Measurements from ENCODE around the gene AAMP.

Gene AAMP

DNA sequence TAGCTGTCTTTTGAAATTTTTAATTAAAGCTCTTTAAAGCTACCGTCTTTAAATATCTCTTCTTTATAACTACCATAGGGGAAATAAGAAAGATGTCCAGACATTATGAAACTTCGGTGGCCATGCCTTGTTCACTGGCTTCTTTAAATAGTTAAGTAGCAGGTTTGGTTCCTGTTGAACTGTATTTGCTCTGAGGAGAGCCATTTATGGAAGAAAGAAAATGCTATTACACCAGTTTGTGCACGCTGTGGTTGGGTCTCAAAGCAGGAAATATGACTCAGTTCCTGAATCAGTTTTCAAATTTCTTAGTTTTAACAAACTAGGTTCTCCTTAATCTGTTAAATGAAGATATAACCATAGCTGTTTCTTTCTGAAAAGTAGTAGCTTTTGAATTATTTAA lies 40.7 kb downstream of the AAMP start:
- no peak for FAIRE-seq

DNA sequence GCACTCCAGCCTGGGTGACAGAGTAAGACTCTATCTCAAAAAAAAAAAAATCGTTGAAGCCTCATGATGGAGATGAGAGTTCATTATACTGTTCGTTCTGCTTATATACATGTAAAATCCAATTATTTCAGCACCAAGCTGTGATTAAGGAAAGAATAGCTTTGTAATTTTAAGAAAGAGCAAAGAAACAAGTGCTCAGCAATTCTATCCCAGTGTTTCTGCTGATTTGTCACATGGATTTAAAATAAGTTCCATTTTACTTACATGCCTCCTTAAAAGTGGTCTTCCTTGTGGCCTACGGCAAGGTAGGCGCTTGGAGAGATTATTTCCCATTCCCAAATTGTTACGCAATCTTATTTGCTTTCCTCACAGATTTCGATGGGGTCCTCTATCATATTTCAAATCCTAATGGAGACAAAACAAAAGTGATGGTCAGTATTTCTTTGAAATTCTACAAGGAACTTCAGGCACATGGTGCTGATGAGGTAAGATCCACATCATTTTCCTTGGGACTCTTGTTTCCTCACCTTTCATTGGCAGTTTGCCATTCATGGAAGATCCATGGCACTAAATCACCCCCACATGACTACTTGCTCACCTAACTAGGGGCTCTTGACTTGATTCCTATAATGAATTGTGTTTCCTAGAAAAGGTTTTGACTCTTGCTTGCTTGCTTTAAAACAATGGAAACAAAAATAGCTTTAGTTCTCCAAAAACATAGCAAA lies 41.4 kb downstream of the AAMP start:
- DNase-seq (ENCODE audit: insufficient read length, low spot score) (no peak), FAIRE-seq (no peak)

More for the DNA sequence above, 40.7 kb downstream of the AAMP start:
- DNase-seq (ENCODE audit: insufficient read length, low spot score), result peak; percentile 45

DNA sequence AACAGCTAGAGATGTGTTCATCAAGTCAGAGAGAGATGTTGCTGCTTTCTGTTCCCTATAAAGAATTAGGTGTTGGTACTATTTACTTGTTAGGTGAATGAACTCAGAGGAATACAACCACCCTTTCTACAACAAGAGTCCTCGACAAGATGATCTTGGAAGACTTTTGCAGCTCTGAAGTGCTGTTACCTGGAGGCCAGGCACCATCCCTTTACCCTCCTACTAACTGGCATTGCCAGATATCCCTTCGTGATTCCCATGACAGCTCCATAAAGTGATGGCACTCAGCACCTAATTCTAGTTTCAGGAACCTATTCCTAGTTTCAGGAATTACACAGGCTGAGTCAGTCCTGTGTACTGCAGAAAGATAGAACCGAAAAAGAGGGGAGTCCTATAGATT lies 43.0 kb downstream of the AAMP start:
- DNase-seq (ENCODE audit: insufficient read length, low spot score) (no peak), FAIRE-seq (no peak)

DNA sequence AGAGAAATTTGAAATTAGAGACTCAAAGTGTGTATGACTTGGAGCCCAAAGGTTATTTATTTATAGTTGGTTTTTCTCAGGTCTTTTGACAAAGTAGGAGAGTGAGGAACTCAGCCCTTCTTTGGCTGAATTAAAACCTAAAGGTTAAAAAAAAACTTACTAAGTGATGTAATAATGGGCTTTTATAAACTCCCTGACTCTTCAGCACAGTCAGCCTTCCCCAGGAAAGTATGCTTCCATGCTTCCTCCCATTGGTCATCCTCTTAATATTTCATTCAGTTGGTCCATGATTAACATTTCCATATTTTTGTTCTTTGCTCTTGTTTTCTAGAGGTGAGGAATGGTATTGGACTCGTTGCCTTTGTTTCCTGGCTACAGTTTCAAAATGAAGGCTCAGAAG lies 45.8 kb downstream of the AAMP start:
- FAIRE-seq, result no peak
- no peak for DNase-seq (ENCODE audit: insufficient read length, low spot score)

DNA sequence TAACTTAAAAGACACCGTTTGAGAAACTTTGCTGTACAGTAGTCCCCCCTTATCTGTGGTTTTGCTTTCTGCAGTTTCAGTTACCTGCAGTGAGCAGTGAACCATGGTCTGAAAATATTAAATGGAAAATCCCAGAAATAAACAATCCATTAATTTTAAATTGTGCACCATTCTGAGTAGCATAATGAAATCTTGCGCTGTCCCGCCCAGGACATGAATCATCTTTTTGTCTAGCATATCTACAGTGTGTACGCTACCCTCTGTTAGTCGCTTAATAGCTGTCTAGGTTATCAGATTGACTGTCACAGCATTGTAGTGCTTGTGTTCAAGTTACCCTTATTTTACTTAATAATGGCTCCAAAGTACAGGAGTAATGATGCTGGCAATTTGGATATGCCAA lies 46.9 kb downstream of the AAMP start:
- DNase-seq (ENCODE audit: insufficient read length, low spot score) (no peak), FAIRE-seq (no peak)

DNA sequence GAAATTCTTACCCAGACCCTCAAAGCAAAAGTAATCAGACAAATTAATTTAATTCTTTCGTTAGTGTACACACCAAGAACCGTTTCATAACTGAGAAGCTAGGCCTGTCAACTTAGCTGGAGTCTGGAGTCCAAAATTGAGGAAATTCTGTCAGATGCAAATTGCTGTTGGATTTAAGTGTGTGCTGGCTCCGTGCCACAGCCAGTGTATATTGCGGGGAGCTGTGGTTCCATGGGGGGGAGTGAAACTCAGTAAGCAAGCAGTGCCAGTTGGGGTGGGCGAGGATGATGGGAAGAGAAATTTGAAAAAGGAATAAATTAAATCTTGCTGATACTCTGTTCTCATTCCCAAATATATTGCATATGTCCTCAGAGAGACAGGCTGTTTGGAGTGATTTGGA lies 48.9 kb downstream of the AAMP start:
- no peak for FAIRE-seq
- DNase-seq (ENCODE audit: insufficient read length, low spot score), result no peak

DNA sequence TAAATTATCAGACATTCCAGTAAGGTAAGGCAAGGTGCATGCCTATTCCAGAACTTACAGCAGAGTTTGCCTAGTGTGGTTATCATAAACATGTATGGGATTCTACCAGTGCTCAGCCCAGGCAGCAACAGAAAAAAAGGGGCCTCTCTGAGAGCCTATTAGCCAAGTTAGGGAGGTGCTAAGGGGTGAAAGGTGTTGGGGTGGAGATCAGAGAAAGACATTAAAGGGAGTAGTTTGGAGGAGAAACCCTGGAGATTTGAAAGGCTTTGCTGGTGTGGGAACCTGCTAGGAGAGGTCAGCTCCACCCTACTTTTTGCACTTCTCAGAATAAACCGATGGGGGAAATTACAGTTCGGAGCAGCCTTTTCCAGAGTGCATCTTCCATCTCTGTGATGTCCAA lies 50.0 kb downstream of the AAMP start:
- no peak for FAIRE-seq

DNA sequence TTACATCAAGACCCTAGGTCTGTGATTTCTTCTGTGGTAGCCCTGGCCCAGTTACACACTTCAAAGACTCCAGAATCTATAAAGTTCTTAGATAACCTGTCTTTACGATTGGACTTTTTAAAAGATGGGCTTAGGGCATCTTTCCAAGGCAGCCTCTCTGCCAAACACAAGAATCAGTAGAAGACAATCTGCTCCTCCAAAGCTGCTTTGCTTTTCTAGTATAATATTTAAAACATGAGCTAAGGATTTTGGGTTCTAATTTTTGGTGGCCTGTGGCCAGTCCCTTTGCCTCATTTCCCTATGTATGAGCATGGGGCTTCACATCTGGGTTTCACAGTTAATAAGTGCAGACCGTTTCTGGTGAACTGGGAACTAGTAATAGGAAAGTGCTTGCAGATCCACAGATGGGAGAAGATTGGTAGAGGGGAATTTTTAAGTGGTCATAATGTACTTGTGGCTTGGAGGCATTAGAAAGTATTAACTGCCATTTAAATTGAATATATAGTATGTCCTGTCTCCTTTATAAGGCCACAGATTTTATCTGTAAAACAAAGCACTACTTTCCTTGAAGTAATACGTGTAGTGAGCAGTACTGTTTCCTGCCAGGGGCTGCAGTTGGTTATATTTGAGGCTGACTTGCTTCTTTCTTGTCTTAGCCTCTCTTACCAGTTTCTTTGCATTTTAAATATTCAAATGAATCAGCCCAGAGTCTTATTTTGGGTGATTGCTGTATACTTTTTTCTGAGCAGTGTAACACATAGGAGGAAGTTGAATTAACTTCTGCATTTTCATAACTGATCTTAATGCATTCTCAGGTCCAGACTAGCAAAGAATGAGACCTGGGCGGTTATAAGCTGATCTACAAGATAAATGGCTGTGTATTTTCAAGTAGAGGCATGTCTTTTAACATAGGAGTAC lies 51.4 kb downstream of the AAMP start:
- DNase-seq (ENCODE audit: insufficient read length, low spot score), result no peak
- FAIRE-seq, result no peak

More for the DNA sequence above, 50.0 kb downstream of the AAMP start:
- DNase-seq (ENCODE audit: insufficient read length, low spot score), result no peak

DNA sequence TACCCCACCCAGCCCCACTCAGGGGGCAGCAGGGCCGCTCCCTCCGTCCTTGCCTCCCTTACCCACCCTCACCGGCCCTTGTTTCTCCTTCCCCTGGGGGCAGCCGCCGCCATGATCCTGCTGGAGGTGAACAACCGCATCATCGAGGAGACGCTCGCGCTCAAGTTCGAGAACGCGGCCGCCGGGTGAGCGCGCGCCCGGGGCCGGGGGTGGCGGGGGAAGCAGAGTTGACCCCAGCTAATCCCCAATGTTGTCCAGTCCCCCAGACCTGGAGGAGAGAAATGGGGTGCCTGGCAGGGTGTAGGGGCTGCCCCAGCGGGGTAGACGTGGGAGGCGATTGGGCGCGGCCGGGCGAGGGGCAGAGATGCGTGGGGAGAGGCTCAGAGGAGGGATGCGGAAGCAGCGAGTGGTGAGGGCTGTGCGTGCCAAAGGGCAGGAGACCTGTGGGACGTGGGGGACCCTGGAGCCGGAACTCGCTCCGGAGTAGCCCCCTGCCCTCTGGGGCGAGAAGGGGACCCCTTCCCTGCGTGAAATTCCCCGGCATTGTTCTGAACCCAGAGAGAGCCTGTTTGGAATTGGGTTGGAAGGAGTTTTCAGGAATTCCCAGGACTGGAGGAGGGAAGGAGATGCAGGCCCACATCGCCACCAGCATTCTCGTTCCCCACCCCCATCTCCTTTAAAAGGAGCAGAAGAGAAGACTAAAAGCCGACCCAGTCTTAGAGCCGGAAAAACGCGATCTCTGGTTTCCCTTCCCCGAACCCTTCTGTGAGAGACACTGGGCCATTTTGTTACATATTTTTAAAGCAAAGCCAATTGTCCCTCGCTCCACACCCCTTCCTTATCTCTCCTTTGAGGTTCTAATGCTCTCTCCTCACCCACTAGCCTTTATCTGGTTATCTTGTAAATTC lies 52.3 kb downstream of the AAMP start:
- DNase-seq (ENCODE audit: insufficient read length, low spot score) (peak; percentile 39), FAIRE-seq (no peak)

DNA sequence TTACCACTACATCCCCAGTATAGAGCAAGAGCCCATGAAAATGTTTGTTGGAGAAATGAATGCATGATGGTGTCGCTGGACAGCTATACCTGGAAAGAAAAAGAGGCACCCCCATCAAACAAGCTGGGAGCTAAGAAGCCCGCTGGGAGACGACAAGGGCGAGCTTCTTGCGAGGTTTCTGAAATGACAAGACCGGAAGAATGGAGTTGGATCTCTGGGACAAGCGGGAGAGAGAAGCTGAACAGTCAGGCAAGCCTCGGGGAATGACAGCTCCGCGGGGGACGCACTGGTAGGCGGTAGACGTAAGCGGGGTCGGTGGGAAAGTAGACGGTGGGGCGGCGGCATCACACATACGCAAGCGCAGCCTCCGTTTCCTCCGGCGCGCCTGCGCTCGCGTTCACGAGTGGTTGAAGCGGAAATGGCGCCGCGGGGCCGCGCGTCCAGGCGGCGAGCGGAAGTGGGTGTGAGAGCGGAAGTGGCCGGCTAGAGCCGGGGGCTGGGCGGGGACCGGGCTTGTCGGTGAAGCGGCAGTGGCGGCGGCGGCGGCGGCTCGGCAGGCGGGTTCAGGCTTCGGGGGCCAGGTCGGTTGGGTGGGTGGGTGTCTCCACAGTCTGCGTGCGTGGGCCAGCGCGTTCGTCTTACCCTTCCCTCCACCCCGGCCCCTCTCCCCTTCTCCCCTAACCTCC lies 53.1 kb downstream of the AAMP start, which contains the start of gene ARPC2:
ARPC2 (plus strand) TSS at position 516 of the 686 bp plus-strand sequence. CDS start 282 bp downstream, outside the sequence.
- FAIRE-seq, result peak; percentile 88
- peak; percentile 90 for DNase-seq (ENCODE audit: insufficient read length, low spot score)

DNA sequence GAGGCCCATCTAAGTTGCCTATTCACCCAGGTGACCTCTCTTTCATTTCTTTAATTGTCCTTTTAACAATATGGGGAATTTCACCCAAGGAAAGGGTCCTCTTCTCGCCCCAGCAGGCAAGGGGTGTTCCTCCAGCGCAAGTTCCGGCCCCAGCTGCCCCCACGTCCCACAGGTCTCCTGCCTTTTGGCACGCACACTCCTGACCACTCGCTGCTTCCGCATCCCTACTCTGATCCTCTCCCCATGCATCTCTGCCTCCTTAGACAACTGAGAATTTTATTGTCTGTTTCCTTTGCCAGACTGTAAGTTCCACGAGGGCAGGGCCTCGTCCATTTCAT lies 53.6 kb downstream of the AAMP start:
- DNase-seq (ENCODE audit: insufficient read length, low spot score) (no peak), FAIRE-seq (no peak)
